Measurements from ENCODE around the gene SAYSD1.

Gene SAYSD1

GRCh38 chr6:39061588-39061987 lies 53.4 kb downstream of the SAYSD1 start:
- H3K4me2 ChIP-seq (ENCODE audit: low read length) = no peak overlapping the region

GRCh38 chr6:39061182-39061581 lies 53.8 kb downstream of the SAYSD1 start:
- H3K4me2 ChIP-seq (ENCODE audit: low read length) = no peak overlapping the region
- H3K36me3 ChIP-seq (ENCODE audit: control insufficient read depth, low read length) = no peaks in the 10 kb centered on the region
- H3K27me3 ChIP-seq (ENCODE audit: control insufficient read depth, low read length) = no peaks in the 10 kb centered on the region
- no peaks in the 10 kb centered on the region for H4K20me1 ChIP-seq (ENCODE audit: control insufficient read depth, insufficient read depth, low read depth, low read length)
- no peaks in the 10 kb centered on the region for H3K4me1 ChIP-seq (ENCODE audit: control insufficient read depth, low read length)
- H3K9me3 ChIP-seq (ENCODE audit: control insufficient read depth, insufficient read depth, low read length) = no peaks in the 10 kb centered on the region
- TF ChIP-seq EZH2phosphoT487 (IDR thresholded peaks at IDR 0.05; ENCODE audit: borderline replicate concordance, low read length) = no peak
- H3F3A ChIP-seq (ENCODE audit: control insufficient read depth, insufficient read depth) = no peaks in the 10 kb centered on the region
- H3K9me2 ChIP-seq (replicated peaks; ENCODE audit: control insufficient read depth, low read length) = no peaks in the 10 kb centered on the region
- no peak overlapping the region for H3K27ac ChIP-seq (ENCODE audit: low read depth, low read length)
- no peaks in the 10 kb centered on the region for H3K79me2 ChIP-seq (ENCODE audit: control insufficient read depth, low read length)
- H3K4me3 ChIP-seq (ENCODE audit: low read length) = no peak overlapping the region

More at GRCh38 chr6:39061588-39061987, 53.4 kb downstream of the SAYSD1 start:
- no peaks in the 10 kb centered on the region for H3F3A ChIP-seq (ENCODE audit: control insufficient read depth, insufficient read depth)
- H3K36me3 ChIP-seq (ENCODE audit: control insufficient read depth, low read length) = no peaks in the 10 kb centered on the region
- no peaks in the 10 kb centered on the region for H3K9me2 ChIP-seq (replicated peaks; ENCODE audit: control insufficient read depth, low read length)
- H3K4me3 ChIP-seq (ENCODE audit: low read length) = no peak overlapping the region
- H3K9me3 ChIP-seq (ENCODE audit: control insufficient read depth, insufficient read depth, low read length) = no peaks in the 10 kb centered on the region
- H3K4me1 ChIP-seq (ENCODE audit: control insufficient read depth, low read length) = no peaks in the 10 kb centered on the region
- TF ChIP-seq EZH2phosphoT487 (IDR thresholded peaks at IDR 0.05; ENCODE audit: borderline replicate concordance, low read length) = no peak
- no peak for TF ChIP-seq CTCF (IDR thresholded peaks at IDR 0.05; ENCODE audit: low read depth, low read length, poor library complexity, severe bottlenecking)
- no peaks in the 10 kb centered on the region for H3K27me3 ChIP-seq (ENCODE audit: control insufficient read depth, low read length)
- no peak overlapping the region for H3K27ac ChIP-seq (ENCODE audit: low read depth, low read length)
- no peaks in the 10 kb centered on the region for H3K79me2 ChIP-seq (ENCODE audit: control insufficient read depth, low read length)
- H4K20me1 ChIP-seq (ENCODE audit: control insufficient read depth, insufficient read depth, low read depth, low read length) = no peaks in the 10 kb centered on the region

GRCh38 chr6:39060467-39061160 lies 54.4 kb downstream of the SAYSD1 start:
- Histone ChIP-seq H3K9me2 (replicated peaks; ENCODE audit: control insufficient read depth, low read length) (no peaks in the 10 kb centered on the region), H3K4me2 (ENCODE audit: low read length) (no peak overlapping the region), H3K79me2 (ENCODE audit: control insufficient read depth, low read length) (no peaks in the 10 kb centered on the region), H3F3A (ENCODE audit: control insufficient read depth, insufficient read depth) (no peaks in the 10 kb centered on the region), H4K20me1 (ENCODE audit: control insufficient read depth, insufficient read depth, low read depth, low read length) (no peaks in the 10 kb centered on the region), H3K4me1 (ENCODE audit: control insufficient read depth, low read length) (no peaks in the 10 kb centered on the region), H3K4me3 (ENCODE audit: low read length) (no peak overlapping the region), H3K27ac (ENCODE audit: low read depth, low read length) (no peak overlapping the region), H3K9me3 (ENCODE audit: control insufficient read depth, insufficient read depth, low read length) (no peaks in the 10 kb centered on the region), H3K27me3 (ENCODE audit: control insufficient read depth, low read length) (no peaks in the 10 kb centered on the region), H3K36me3 (ENCODE audit: control insufficient read depth, low read length) (no peaks in the 10 kb centered on the region)
- TF ChIP-seq EZH2phosphoT487 (IDR thresholded peaks at IDR 0.05; ENCODE audit: borderline replicate concordance, low read length) = no peak

GRCh38 chr6:39059496-39060310 lies 55.3 kb downstream of the SAYSD1 start:
- Histone ChIP-seq H3K36me3 (ENCODE audit: control insufficient read depth, low read length) (no peaks in the 10 kb centered on the region), H3K79me2 (ENCODE audit: control insufficient read depth, low read length) (no peaks in the 10 kb centered on the region), H3K27ac (ENCODE audit: low read depth, low read length) (no peak overlapping the region), H3K4me3 (ENCODE audit: low read length) (no peak overlapping the region), H3K9me3 (ENCODE audit: control insufficient read depth, insufficient read depth, low read length) (no peaks in the 10 kb centered on the region), H3K4me2 (ENCODE audit: low read length) (no peak overlapping the region), H3F3A (ENCODE audit: control insufficient read depth, insufficient read depth) (no peaks in the 10 kb centered on the region), H3K9me2 (replicated peaks; ENCODE audit: control insufficient read depth, low read length) (no peaks in the 10 kb centered on the region), H3K4me1 (ENCODE audit: control insufficient read depth, low read length) (no peaks in the 10 kb centered on the region), H3K27me3 (ENCODE audit: control insufficient read depth, low read length) (no peaks in the 10 kb centered on the region), H4K20me1 (ENCODE audit: control insufficient read depth, insufficient read depth, low read depth, low read length) (no peaks in the 10 kb centered on the region)
- TF ChIP-seq EZH2phosphoT487 (IDR thresholded peaks at IDR 0.05; ENCODE audit: borderline replicate concordance, low read length) = no peak
- TF ChIP-seq CTCF (IDR thresholded peaks at IDR 0.05; ENCODE audit: low read depth, low read length, poor library complexity, severe bottlenecking) = no peak
